GM10266 (cell line): ENCODE results near the gene HOXA3.

Experiments
- DNase-seq: peaks from one replicate; pipeline ENCODE4 v3.0.0; 2012; ENCODE audit errors: extremely low spot score
- TF ChIP-seq, protein P1 (sequence below): IDR thresholded peaks from 2 replicates; pipeline ENCODE4 v1.5.1; 2012; ENCODE audit warnings: mild to moderate bottlenecking, low read depth; ENCODE audit not compliant: control insufficient read depth, insufficient read depth; ENCODE audit errors: missing control alignments

HOXA3 gene

DNA sequence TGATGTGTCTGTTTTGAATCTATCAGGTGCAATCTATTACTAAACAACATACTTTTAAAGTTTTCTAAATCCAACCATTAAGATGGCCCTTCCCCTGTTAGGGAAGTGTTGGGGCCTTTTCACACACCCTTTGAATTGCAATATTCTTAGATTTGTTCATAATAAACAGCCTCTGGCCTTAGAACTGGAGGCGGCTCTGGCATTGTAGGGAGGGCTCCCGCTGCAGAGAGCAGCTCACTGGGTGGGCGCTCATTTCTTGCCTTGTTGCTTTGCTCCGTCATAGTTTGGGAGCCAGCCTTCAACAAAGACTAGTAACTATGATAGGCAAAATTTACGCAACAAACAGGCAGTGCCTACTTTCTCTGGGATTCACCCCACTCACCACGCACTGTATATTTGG, 26.0 kb upstream of the HOXA3 start:
- TF ChIP-seq, protein P1, sequence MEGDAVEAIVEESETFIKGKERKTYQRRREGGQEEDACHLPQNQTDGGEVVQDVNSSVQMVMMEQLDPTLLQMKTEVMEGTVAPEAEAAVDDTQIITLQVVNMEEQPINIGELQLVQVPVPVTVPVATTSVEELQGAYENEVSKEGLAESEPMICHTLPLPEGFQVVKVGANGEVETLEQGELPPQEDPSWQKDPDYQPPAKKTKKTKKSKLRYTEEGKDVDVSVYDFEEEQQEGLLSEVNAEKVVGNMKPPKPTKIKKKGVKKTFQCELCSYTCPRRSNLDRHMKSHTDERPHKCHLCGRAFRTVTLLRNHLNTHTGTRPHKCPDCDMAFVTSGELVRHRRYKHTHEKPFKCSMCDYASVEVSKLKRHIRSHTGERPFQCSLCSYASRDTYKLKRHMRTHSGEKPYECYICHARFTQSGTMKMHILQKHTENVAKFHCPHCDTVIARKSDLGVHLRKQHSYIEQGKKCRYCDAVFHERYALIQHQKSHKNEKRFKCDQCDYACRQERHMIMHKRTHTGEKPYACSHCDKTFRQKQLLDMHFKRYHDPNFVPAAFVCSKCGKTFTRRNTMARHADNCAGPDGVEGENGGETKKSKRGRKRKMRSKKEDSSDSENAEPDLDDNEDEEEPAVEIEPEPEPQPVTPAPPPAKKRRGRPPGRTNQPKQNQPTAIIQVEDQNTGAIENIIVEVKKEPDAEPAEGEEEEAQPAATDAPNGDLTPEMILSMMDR: no peak
- no peak for DNase-seq

DNA sequence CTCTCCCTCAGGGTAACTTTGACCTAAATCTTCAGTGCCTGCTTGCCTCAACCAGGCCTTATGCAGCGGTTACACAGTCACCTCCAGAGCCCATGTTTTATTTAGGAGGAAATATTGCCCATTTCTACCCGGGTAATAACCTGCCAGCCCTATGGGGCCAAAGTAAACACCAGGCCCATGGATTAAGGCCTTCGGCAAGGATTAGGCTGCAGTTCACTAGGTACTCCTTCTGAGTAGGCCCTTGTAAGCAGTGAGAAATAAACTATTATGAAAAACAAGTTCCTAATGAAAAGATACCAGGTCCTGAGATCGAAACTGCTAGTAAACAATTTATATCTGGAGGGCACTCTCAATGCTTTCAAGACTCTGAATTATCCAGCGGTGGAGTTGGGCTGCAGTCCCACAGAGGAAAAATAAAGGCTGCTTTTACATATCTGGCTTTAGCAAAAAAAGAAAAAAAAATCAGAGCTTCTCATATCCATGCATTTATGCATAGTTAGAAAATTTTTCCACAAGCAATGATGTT, 25.5 kb upstream of the HOXA3 start:
- DNase-seq: no peak
- TF ChIP-seq, protein P1: no peak

DNA sequence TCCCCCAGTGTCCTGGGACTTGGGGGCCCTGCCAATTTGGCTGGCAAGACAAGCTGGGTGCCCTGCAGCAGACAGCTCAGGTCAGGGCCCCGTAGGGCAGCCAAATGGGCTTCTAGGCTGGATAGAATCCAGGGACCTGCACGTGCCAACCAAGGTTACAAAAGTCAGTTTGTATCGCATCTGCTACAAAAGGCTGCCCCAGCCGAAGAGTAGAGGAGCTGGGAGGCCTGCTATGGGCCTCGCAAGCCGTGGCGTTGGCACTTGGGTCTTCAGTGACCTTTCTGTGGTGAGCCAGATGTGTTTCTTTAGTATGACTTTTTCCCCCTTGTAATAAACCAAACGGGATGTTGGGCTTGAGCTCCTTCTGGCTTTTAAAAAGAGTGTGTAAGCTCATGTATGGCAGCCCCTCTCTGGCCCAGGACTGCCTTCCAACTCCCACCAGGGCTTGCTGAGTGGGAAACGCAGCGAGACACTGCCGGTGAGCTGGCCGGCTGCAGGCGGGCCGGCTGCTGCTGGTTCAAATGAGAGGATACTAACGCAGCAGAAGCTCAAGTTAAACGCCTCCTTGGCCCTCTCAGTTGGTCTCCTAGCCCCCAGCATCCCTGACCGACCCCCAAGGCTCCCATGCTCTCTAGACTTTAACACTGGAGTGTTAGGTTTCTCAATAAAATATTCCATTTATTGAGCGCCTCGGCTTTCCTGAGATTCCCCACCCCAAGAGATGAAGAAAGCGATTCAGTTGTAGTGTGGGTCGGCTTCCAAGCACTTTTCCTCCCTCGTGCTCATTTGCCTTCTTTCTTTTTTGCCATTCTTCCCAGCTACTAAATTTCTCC, 24.8 kb upstream of the HOXA3 start:
- DNase-seq: no peak
- TF ChIP-seq, protein P1: no peak

DNA sequence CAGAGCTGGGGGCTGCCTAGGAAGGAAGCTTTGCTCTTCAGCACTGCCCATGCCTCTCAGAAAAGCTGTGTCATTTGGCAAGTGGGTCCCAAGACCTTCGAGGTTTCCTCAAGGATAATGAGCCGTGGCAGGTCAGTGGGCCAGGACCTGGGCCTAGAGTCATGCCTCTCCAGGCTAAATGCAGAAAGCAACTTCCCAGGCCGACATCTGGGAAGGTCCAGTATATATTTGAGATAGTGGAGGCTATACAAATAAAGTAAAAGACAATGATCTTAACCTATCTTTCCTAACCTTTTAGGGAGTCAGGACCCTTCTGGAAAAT, 24.1 kb upstream of the HOXA3 start:
- TF ChIP-seq, protein P1: no peak
- no peak for DNase-seq

DNA sequence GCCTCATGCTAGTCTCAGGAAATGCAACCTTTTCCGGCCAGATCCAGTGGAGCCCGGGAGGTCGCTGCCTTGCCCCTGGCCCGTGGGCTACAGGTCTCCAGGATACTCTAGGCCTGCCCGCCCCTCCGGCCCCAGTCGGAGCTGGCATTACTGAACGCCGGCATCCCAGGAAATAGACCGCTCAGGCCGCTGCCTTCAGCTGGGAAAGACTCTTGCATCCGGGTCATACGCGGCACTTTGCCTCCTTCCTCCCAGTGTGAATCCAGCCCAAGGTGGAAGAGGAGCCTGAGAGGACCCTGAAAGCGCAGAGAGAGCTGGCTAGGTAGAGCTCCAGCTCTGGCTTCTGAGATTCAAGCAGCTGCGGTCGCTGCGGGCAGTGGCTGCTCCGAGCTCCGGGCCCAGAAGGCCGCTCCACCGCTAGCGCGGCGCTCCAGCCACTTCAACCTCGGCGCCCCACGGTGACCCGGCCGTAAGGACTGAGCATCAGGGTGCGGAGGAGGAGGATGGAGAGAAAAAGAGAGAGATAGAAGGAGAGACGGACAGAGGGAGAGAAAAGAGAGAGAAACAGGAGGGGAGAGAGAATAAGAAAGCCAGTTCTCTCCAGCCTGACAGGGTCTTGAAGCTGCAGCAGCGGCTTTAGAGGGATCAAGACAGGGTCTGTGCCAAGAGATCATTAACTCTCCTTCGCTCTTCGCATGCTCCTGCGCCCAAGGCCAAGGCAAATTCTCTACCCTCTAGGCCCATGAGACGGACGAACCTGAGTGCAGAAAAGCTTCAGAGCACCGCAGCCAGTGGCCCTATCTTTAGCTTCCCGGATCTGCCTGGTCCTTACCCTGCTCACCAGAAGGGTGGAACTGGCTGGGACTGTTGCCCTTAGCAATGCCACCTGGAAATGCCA, 23.5 kb upstream of the HOXA3 start:
- no peak for DNase-seq
- TF ChIP-seq, protein P1: no peak

DNA sequence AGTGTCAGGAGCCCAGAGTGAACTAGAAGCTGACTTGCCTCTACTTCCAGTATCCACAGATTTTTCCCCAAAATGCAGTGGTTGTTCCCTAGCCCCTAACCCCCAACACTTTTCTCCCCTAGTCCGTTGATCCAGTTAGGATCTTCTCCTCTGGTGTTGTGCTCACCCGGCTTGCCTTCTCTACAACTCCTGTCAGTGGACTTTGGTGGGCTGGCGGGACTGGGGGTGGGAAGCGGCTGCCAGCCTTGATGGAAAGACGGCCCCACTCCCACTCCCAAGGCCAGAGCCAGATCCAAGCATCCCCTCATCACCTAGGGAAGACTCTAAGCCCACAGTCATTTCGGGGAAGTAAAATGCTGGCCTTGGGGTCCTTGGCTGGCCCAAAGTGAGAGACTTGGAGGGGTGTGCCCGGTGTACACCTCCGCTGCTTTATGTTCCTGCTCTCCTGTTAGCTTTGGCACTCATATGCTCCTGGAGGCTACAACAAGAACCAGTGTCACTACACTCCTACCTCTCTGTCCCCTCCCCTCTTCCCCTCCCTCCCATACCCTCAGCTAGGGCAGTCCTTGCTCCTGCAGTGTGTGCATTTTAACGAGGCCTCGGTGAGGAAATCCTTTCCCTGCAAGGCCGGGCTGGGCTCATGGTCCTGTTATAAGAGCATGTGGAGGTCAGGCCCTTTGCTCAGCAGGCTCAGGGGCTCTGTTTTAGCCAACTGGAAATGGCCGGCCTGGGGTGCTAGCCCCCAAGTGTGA, 22.7 kb upstream of the HOXA3 start:
- TF ChIP-seq, protein P1: no peak
- no peak for DNase-seq
